ENCODE results near the gene C11orf24.

The C11orf24 gene

GRCh38 chr11:68267881-68268240, 3.9 kb downstream of the C11orf24 start:
- H3K4me1 ChIP-seq (ENCODE audit: control insufficient read depth, insufficient read depth, low read length) = no peaks in the 10 kb centered on the region; the same call in 1 of the 2 replicates
- H3K27ac ChIP-seq (ENCODE audit: extremely low read depth, low read depth, low read length) = no peak overlapping the region
- POLR2A ChIA-PET = no interaction called here
- no peaks in the 10 kb centered on the region for H3K9me3 ChIP-seq (ENCODE audit: control insufficient read depth, insufficient read depth, low read depth, low read length)
- H3K4me3 ChIP-seq (ENCODE audit: low read depth, low read length) = no peak overlapping the region
- peaks cover 0 to 62% of the 10 kb centered on the region in 2 experiments; a peak in 1 of 3 replicates for H3K36me3 ChIP-seq (ENCODE audit: control insufficient read depth in 2 of 2, insufficient read depth in 1 of 2, low read length in 2 of 2)
- TF ChIP-seq ZNF426 (tag by site-specific recombination; IDR thresholded peaks at IDR 0.05) = no peak
- no peak for TF ChIP-seq ZNF366 (tag by site-specific recombination; conservative IDR thresholded peaks at IDR 0.05)
- no peak for TF ChIP-seq ZNF544 (tag by site-specific recombination; IDR thresholded peaks at IDR 0.05)
- CTCF ChIA-PET = interaction anchor here (3.3 kb wide), 1 partner anchor 31 kb away, joined by 16 read pairs; no protein-coding TSS in a partner anchor

- POLR2A ChIA-PET = interaction anchor here (0.6 kb wide), 1 partner anchor 490 kb away, joined by 4 read pairs; no protein-coding TSS in a partner anchor
- H3K4me1 ChIP-seq (ENCODE audit: control insufficient read depth, insufficient read depth, low read length) = no peaks in the 10 kb centered on the region
- H3K27ac ChIP-seq (ENCODE audit: extremely low read depth, low read depth, low read length) = no peak overlapping the region
- no peak overlapping the region for H3K4me3 ChIP-seq (ENCODE audit: low read depth, low read length)
- CTCF ChIA-PET = interaction anchor here (1.9 to 3.3 kb wide), 2 partner anchors 9 to 31 kb away, joined by 10 to 16 read pairs; no protein-coding TSS in a partner anchor
- no peak for TF ChIP-seq ZNF600 (tag by site-specific recombination; IDR thresholded peaks at IDR 0.05)
- TF ChIP-seq PRDM4 (tag by site-specific recombination; IDR thresholded peaks at IDR 0.05) = no peak
- TF ChIP-seq KLF16 (tag by site-specific recombination; IDR thresholded peaks at IDR 0.05) = no peak
- TF ChIP-seq PRDM6 (tag by site-specific recombination; IDR thresholded peaks at IDR 0.05) = no peak
- TF ChIP-seq ZNF645 (tag by site-specific recombination; IDR thresholded peaks at IDR 0.05) = no peak
- no peak for TF ChIP-seq HOXD13 (CRISPR knock-in tag; IDR thresholded peaks at IDR 0.05; ENCODE audit: borderline replicate concordance)
- TF ChIP-seq ELK4 (IDR thresholded peaks at IDR 0.05; ENCODE audit: borderline replicate concordance, low read depth, low read length) = no peak
- no peak for TF ChIP-seq ZNF777 (tag by site-specific recombination; IDR thresholded peaks at IDR 0.05; ENCODE audit: borderline replicate concordance)
- TF ChIP-seq ZNF24 (tag by site-specific recombination; IDR thresholded peaks at IDR 0.05) = no peak
- TF ChIP-seq GLIS2 (tag by site-specific recombination; IDR thresholded peaks at IDR 0.05) = no peak
- TF ChIP-seq ZNF354C (tag by site-specific recombination; IDR thresholded peaks at IDR 0.05; ENCODE audit: borderline replicate concordance, low read depth) = no peak
- TF ChIP-seq ZNF112 (tag by site-specific recombination; IDR thresholded peaks at IDR 0.05) = no peak
- TF ChIP-seq ZNF248 (tag by site-specific recombination; IDR thresholded peaks at IDR 0.05) = no peak
- TF ChIP-seq ZNF350 (tag by site-specific recombination; IDR thresholded peaks at IDR 0.05) = no peak
- TF ChIP-seq YY1 (tag by site-specific recombination; IDR thresholded peaks at IDR 0.05) = no peak
- no peak for TF ChIP-seq ZNF791 (tag by site-specific recombination; IDR thresholded peaks at IDR 0.05)
- no peak for TF ChIP-seq ZSCAN18 (tag by site-specific recombination; IDR thresholded peaks at IDR 0.05)
- no peaks in the 10 kb centered on the region for H3K9me3 ChIP-seq (ENCODE audit: control insufficient read depth, insufficient read depth, low read depth, low read length)
- peaks cover 0 to 68% of the 10 kb centered on the region in 2 experiments; a peak in 1 of 3 replicates for H3K36me3 ChIP-seq (ENCODE audit: control insufficient read depth in 2 of 2, insufficient read depth in 1 of 2, low read length in 2 of 2)
Measured at GRCh38 chr11:68266936-68267880, 4.6 kb downstream of the C11orf24 start.

Data from HEK293 (cell line).